Forelimb muscle (tissue), 1 donor: ENCODE data around the gene FAM76A. TPM values are rescaled to one million over a fixed set of nuclear protein-coding genes. Genes with fewer than 3 reads are reported as not detected.
"Not testable (repeated sequence)": the region's sequence is repeated elsewhere in the genome, so short reads cannot be mapped to it uniquely, and the experiment has no call there.

Experiments
- DNase-seq: peaks from one replicate; pipeline ENCODE4 v3.0.0-alpha.2; 2013; ENCODE audit warnings: low read depth
- polyA plus RNA-seq: library from polyadenylated mRNA; unstranded; fragments of 120-200 nt; gene quantifications from one replicate; pipeline ENCODE4 v1.2.1, GENCODE V29; 2013; ENCODE audit not compliant: insufficient read length

The FAM76A gene
- polyA plus RNA-seq, 1 donor = 20.0 TPM

- DNase-seq = no peak
Measured at GRCh38 chr1:27778056-27778455, 52.3 kb downstream of the FAM76A start.

GRCh38 chr1:27779122-27779521, 53.4 kb downstream of the FAM76A start:
- DNase-seq = no peak

- no peak for DNase-seq
Measured at GRCh38 chr1:27782950-27783349, 57.2 kb downstream of the FAM76A start.

GRCh38 chr1:27784700-27785099, 58.9 kb downstream of the FAM76A start:
- no peak for DNase-seq

GRCh38 chr1:27785781-27786455, 60.2 kb downstream of the FAM76A start:
- DNase-seq = no peak

GRCh38 chr1:27787895-27788294, 62.1 kb downstream of the FAM76A start:
- no peak for DNase-seq

- DNase-seq = no peak
Measured at GRCh38 chr1:27789540-27790041, 63.8 kb downstream of the FAM76A start.

GRCh38 chr1:27790270-27790669, 64.5 kb downstream of the FAM76A start:
- DNase-seq = not testable (repeated sequence)

GRCh38 chr1:27795601-27796000, 69.8 kb downstream of the FAM76A start:
- no peak for DNase-seq

GRCh38 chr1:27804791-27805190, 79.0 kb downstream of the FAM76A start:
- no peak for DNase-seq

- DNase-seq = no peak
Measured at GRCh38 chr1:27806758-27807157, 81.0 kb downstream of the FAM76A start.

GRCh38 chr1:27807385-27807784, 81.6 kb downstream of the FAM76A start:
- no peak for DNase-seq

GRCh38 chr1:27808131-27808530, 82.4 kb downstream of the FAM76A start:
- not testable (repeated sequence) for DNase-seq

- DNase-seq = no peak
Measured at GRCh38 chr1:27809883-27810282, 84.1 kb downstream of the FAM76A start.

GRCh38 chr1:27811741-27812500, 86.2 kb downstream of the FAM76A start:
- DNase-seq = no peak

Other genes with a start within 250 kb of the FAM76A start
- 66.3 TPM for gene WASF2, start 235.8 kb upstream of the FAM76A start, polyA plus RNA-seq
- 93.6 TPM for gene AHDC1, start 121.8 kb upstream of the FAM76A start, polyA plus RNA-seq
- gene FGR, start 90.8 kb upstream of the FAM76A start, polyA plus RNA-seq = 1.4 TPM
- 70.6 TPM for gene IFI6, start 53.8 kb upstream of the FAM76A start, polyA plus RNA-seq
- 30.7 TPM for gene STX12, start 47.3 kb downstream of the FAM76A start, polyA plus RNA-seq
- 29.0 TPM for gene PPP1R8, start 104.8 kb downstream of the FAM76A start, polyA plus RNA-seq
- gene THEMIS2, start 146.6 kb downstream of the FAM76A start, polyA plus RNA-seq = 2.0 TPM
- 38.7 TPM for gene RPA2, start 188.6 kb downstream of the FAM76A start, polyA plus RNA-seq
- 0.23 TPM for gene SMPDL3B, start 209.0 kb downstream of the FAM76A start, polyA plus RNA-seq
- gene XKR8, start 234.0 kb downstream of the FAM76A start, polyA plus RNA-seq = 7.8 TPM